ENCODE results near the gene DHX15.

DHX15 gene

DNA sequence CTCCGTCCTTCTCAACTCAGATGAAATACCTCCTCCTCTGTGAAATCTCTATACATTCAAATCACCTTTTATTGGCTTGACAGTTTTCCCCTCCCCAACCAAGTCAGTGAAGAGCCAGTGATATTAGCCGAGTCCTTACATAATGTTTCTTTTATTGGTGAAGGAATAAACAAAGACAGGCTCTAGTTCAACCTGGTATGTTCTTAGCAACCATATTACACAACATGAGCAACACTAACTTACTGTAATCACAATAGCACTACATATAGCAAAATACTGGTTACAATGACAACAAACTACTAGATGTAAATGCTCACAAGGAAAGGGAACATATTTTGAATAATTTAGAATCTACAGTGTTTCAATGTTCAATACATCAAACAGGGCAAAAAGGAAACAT lies 19.9 kb downstream of the DHX15 start:
- Mint-ChIP-seq H3K4me1 (peaks cover 63% of the 10 kb centered on the region), H3K27ac (peak overlapping the region in 1 of 2 donors; percentile 7), H3K27me3 (no peaks in the 10 kb centered on the region), H3K9me3 (peaks cover 0 to 4% of the 10 kb centered on the region in 2 donors), H3K4me3 (no peak overlapping the region)
- ATAC-seq (no peak), DNase-seq (no peak)

DNA sequence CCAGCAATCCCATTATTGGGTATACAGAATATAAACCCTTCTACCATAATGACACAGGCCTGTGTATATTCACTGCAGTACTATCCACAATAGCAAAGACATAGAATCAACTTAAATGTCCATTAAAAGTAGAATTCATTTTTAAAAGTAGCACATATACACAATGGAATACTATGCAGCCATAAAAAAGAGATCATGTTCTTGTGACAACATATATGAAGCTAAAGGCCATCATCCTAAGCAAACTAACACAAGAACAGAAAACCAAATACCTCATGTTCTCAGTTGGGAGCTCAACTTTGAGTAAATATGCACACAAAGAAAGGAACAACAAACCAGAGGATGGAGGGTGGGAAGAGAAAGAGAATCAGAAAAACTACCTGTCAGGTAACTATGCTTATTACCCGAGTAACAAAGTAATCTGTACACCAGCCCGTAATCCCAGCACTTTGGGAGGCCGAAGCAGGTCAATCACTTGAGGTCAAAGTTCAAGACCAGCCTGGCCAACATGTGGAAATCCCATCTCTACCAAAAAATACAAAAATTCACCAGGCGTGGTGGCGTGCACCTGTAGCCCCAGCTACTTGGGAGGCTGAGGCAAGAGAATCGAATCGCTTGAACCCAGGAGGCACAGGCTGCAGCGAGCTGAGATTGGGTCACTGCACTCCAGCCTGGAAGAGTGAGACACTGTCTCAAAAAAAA lies 22.8 kb downstream of the DHX15 start:
- DNase-seq (no peak), ATAC-seq (no peak)
- Mint-ChIP-seq H3K27ac (no peak overlapping the region), H3K9me3 (peaks cover 0 to 4% of the 10 kb centered on the region in 2 donors), H3K27me3 (no peaks in the 10 kb centered on the region), H3K4me1 (peaks cover 69% of the 10 kb centered on the region), H3K4me3 (no peak overlapping the region)

DNA sequence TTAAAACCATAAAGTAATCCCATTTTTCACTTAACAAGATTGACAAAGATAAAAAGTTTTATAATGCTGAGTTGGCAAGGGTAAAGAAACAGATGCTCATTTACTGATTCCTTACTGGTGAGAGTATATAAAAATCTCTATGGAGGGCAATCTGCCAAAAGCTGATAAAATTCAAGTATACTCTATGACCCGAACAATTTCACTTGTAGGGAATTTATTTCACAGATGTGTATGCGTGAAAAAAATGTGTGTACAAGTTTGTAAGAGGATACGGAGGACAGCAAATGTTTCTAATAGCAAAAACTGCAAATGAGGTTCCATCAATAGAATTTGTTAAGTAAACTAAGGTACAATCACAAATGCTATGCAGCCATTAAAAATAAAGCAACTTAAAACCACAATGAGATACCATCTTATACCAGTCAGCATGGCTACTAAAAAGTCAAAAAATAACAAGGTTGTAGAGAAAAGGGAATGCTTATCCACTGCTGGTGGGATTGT lies 23.4 kb downstream of the DHX15 start:
- Mint-ChIP-seq H3K4me1 (peaks cover 70% of the 10 kb centered on the region), H3K27me3 (no peaks in the 10 kb centered on the region), H3K9me3 (peaks cover 0 to 4% of the 10 kb centered on the region in 2 donors), H3K27ac (no peak overlapping the region), H3K4me3 (no peak overlapping the region)
- no peak for DNase-seq
- ATAC-seq, result no peak

DNA sequence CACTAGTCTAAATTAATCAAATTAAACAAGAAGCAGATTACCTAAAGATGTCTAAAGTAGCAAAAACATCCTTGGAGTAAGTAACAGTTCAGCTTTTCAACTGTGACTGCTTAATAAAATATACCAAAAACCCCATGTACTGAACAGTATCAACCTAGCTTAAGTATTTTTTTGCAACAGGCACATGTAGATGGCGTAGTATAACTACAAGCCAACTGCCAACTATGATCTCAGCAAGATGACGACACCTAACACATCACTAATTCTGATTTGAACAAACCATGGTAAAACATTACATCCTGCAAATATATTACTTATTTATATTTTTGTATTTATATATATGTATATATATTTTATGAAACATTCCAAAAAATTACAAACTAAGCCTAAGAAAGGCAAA lies 24.5 kb downstream of the DHX15 start:
- no peak for DNase-seq
- H3K4me3 Mint-ChIP-seq, result peak overlapping the region in 1 of 2 donors; percentile 17
- H3K4me1 Mint-ChIP-seq, result peaks cover 66% of the 10 kb centered on the region
- H3K27me3 Mint-ChIP-seq, result no peaks in the 10 kb centered on the region
- no peak overlapping the region for H3K27ac Mint-ChIP-seq
- ATAC-seq, result no peak
- peaks cover 0 to 4% of the 10 kb centered on the region in 2 donors for H3K9me3 Mint-ChIP-seq

DNA sequence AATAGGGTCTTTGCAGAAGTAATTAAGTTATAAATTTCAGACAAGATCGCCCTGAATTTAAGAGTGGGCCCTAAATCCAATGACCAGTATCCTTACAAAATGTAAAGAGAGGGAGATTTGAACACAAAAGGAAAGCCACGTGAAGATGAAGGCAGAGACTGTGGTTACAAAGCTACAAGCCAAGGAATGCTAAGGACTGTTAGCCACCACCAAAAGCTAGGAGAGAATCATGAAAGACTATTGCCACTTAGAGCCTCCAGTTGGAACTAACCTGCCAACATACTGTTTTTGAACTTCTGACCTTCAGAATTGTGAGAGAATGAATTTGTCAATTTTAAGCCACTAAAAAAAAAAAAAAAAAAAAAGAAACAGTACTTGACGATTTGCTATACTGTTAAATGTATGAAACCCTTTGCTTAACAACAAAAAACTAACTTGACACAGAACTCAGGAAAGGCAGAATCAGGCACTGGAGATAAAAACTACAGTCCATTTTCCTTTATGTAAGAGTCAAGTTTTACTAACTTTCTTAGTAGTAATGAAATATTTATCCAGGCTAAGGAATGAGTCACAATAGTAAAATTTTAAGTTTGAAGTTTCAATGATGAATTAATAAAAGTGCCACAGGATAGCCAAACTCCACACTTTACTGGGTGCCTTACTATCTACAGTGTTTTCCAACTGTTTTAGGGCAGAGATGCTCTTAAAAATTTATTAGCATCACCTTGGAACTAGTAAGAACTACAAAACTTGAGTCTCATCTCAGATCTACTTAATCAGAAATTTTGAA lies 25.1 kb downstream of the DHX15 start:
- peaks cover 61% of the 10 kb centered on the region for H3K4me1 Mint-ChIP-seq
- H3K27ac Mint-ChIP-seq, result peak overlapping the region in 1 of 2 donors; percentile 20
- ATAC-seq, result no peak

DNA sequence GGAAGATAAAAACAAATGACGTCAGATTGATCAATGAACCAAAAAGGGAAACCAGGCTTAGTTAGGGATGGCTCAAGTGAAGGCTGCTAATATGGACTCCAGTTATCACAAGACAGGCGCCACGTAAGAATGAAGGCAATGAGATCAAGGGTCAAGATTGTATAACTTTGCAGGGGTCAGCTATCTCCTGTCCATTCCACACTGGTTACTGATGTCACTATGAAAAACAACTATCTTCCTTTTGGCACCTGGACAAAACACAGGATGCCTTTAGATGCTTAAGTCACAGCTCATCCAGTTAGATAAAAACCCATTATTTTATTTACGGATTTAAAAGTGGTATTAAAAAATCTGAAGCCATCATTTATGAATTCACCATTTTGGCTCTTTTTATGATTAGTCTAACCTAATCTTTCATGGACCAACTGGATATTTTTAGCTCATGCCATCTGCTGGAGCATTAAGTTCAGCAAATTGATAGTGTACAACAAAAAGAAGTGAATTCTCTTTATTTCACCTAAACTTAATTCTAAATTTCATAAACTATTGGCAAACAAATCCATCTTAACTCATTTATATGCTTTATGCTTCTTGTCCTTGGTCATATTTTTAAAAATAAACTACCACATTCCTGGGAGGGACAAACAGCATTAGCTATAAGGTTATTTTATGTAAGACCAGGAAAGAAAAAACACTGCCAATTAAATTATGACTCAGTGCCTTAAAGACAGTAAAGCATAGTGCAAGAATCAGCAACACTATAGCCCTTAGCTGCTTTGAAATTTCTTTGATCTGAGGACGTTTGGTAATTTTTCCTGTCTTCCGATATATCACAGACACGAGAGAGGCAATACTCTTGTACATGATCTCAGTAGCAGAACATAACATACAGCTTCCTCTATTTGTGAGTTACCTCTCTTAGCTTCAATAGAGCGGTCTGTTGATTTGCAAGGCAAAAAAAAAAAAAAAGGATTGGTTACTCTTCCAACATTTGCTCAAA lies 27.0 kb downstream of the DHX15 start:
- Mint-ChIP-seq H3K4me3 (peak overlapping the region; percentile 12 to 18), H3K27ac (peak overlapping the region; percentile 80 to 95)

More for the DNA sequence above, 25.1 kb downstream of the DHX15 start:
- H3K27me3 Mint-ChIP-seq, result no peaks in the 10 kb centered on the region
- H3K9me3 Mint-ChIP-seq, result peaks cover 0 to 4% of the 10 kb centered on the region in 2 donors
- DNase-seq, result no peak
- H3K4me3 Mint-ChIP-seq, result peak overlapping the region in 1 of 2 donors; percentile 17

DNA sequence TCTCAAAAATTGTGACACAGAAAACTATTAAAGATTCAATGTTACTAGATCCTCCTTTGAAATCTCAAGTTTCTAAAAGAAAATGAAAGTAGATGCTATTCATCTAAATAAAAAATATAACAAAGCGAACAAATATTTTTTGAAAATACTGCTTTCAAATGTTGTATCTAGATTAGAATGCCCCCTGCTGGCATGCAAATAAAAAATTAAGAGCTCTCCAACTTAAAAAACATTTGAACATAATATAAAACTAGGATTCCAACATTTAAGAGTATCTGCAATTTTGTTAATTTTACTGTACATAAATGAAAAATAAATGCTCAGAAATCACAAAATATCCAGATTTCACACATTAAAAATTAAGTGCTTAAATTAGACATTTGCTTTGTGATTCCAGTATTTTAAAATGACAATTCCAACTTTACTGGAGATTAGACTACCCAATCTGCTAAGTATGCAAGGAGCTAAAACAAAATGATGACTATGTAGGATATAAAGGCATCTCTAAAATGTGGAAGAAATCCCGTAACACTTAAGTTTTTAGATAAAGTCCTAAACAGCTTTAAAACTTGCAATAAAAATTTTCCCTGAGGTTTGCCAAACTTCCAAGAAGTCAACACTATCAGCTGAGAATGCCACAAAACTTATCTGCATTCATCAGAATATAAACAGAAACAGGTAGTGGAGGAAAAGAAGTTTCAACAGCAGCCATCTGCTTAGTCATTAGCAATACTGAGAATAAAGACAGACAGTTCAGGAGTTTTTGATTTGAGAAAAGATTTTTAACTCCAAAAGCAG lies 32.7 kb downstream of the DHX15 start:
- DNase-seq (no peak), ATAC-seq (no peak)
- Mint-ChIP-seq H3K9me3 (no peaks in the 10 kb centered on the region), H3K27me3 (no peaks in the 10 kb centered on the region), H3K27ac (no peak overlapping the region), H3K4me3 (no peak overlapping the region), H3K4me1 (peaks cover 35% of the 10 kb centered on the region)

More for the DNA sequence above, 27.0 kb downstream of the DHX15 start:
- no peak for DNase-seq
- peak; percentile 91 for ATAC-seq
- Mint-ChIP-seq H3K4me1 (peaks cover 58% of the 10 kb centered on the region), H3K9me3 (peaks cover 0 to 4% of the 10 kb centered on the region in 2 donors), H3K27me3 (no peaks in the 10 kb centered on the region)

DNA sequence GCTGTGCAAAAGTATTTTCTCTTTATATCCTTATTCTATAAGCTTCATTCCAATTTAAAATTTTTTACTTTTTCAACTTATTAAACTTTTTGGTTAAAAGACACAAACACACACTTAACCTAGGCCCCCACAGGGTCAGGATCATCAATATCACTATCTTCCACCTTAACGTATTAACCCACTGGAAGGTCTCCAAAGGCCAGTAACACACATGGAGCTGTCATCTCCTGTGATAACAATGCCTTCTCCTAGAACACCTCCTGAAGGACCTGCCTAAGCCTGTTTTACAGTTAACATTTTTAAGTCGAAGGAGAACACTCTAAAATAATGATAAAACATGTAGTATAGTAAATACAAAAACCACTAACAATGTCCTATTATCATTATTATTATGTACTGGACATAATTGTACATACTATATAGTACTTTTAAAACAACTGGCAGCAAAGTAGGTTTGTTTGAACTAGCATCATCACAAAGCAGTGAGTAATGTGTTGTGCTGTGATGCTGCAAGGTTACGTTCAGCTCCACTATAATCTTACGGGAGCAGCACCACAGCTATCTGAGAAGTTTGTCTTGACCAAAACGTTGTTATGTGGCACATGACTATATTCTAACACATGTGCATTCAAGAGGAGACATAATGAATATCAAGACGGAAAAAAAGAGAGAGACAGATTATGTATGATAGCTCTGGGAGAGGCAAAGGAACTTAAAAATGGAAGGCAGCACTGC lies 33.7 kb downstream of the DHX15 start:
- H3K4me1 Mint-ChIP-seq, result peaks cover 24% of the 10 kb centered on the region
- no peaks in the 10 kb centered on the region for H3K9me3 Mint-ChIP-seq
- H3K4me3 Mint-ChIP-seq, result no peak overlapping the region
- ATAC-seq (no peak), DNase-seq (no peak)
- no peaks in the 10 kb centered on the region for H3K27me3 Mint-ChIP-seq
- peak overlapping the region in 1 of 2 donors; percentile 33 for H3K27ac Mint-ChIP-seq

DNA sequence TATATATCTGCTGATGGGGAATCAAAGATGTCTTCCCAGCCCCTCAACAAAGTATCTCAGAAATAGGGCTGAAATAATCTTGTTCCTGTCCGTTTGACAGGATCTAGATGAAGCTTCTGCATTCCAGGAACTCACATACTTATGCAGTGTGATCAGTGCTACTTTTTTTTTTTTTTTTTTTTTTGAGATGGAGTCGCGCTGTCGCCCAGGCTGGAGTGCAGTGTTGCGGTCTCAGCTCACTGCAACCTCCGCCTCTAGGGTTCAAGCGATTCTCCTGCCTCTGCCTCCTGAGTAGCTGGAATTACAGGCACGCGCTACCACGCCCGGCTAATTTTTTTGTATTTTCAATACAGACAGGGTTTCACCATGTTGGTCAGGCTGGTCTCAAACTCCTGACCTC lies 36.4 kb downstream of the DHX15 start:
- DNase-seq (no peak), ATAC-seq (no peak)
- H3K9me3 Mint-ChIP-seq, result no peaks in the 10 kb centered on the region
- peaks cover 21% of the 10 kb centered on the region for H3K4me1 Mint-ChIP-seq
- no peak overlapping the region for H3K27ac Mint-ChIP-seq
- no peaks in the 10 kb centered on the region for H3K27me3 Mint-ChIP-seq
- H3K4me3 Mint-ChIP-seq, result no peak overlapping the region

DNA sequence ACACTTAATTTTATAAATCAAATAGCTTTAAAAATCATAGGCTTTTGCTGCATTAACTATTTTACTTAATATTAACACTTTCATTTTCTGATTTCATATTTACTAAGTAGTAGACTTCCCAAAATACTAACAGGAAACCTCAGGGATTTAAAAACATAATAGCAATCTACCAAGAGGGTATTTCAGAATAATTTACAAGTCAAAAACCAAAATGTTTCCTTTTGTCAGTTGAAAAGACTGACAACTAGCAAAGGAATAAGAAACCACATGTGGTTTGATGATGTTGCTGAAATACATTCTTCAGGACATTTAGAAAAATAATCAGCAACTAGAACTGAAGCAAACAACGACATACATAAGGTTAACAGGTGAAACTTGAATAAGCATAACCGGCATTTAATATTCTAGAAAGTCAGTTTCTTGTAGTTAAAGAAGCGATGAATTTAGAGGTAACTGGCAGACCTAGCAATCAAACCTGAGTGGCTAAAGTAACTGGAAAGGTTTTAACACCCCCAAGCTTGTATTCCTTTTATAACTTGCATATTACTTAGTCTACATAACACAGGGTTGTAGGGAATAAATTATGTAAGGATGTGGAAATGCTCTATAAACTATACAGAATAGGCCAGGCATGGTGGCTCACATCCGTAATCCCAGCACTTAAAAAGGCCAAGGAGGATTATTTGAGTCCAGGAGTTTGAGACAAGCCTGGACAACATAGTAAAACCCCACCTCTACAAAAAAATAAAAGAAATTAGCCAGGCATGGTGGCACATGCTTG lies 40.0 kb downstream of the DHX15 start:
- Mint-ChIP-seq H3K4me1 (peaks cover 11% of the 10 kb centered on the region), H3K9me3 (no peaks in the 10 kb centered on the region), H3K4me3 (no peak overlapping the region), H3K27ac (no peak overlapping the region), H3K27me3 (no peaks in the 10 kb centered on the region)
- no peak for ATAC-seq
- DNase-seq, result no peak

DNA sequence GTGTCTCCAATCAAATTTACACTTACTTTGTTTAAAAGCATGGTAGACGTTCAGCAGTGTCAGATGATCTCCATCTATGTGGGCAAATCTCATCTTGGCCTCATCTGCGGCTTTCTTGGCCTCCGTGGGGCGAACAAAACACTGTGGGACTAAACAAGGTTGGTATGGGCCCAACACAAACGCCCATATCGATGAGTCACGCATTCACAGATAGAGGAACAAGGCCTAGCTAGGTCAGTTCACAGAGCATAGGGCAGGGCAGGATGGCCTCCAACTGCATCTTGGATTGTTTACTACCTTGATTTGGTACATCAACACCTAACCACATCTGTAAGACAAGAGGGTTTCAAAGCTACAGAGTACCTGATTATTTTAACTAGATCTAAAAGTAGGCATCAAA lies 47.3 kb downstream of the DHX15 start:
- no peak for ATAC-seq
- H3K4me3 Mint-ChIP-seq, result no peak overlapping the region
- no peaks in the 10 kb centered on the region for H3K9me3 Mint-ChIP-seq
- H3K27ac Mint-ChIP-seq, result no peak overlapping the region
- DNase-seq, result no peak
- H3K27me3 Mint-ChIP-seq, result no peaks in the 10 kb centered on the region
- no peaks in the 10 kb centered on the region for H3K4me1 Mint-ChIP-seq

DNA sequence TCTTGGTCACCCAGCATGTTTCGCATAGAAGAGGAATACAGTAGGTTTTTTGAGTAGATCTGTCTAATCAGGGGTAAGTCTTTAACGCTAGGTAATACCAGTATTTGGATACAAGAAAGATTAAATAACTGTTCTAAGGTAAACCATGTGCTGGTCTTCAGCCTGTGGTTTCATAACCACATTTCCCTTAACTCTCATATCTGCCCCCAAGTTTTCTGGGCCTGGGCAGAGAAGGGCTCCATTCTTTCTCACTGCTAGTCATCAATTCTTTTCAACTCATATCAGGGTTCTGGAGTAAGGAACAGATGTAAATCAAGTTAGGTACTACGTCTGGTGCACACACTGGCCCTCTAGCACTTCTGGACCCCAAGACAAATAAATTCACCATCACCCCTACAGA lies 49.0 kb downstream of the DHX15 start:
- no peaks in the 10 kb centered on the region for H3K9me3 Mint-ChIP-seq
- no peak for ATAC-seq
- H3K27me3 Mint-ChIP-seq, result no peaks in the 10 kb centered on the region
- H3K27ac Mint-ChIP-seq, result peak overlapping the region in 1 of 2 donors; percentile 54
- no peaks in the 10 kb centered on the region for H3K4me1 Mint-ChIP-seq
- H3K4me3 Mint-ChIP-seq, result no peak overlapping the region
- no peak for DNase-seq

DNA sequence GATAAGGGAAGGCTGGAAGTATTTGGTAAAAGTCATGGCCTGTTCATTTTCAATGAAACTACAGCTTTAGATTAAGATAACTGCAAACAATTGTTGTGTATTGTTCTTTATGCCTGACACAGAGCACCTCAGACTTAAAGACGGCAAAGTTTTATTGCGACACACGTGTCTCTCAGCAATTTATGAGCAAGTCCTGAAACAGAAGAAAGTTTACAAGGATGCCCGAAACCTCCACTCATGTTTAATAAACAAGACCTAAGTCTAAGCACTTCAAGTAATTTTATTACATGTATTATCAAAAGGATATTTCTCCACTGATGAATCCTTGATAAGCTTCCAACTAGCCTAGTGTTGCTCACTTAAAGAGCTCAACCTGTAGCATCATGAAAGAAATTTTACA lies 51.0 kb downstream of the DHX15 start:
- DNase-seq (no peak), ATAC-seq (no peak)
- Mint-ChIP-seq H3K9me3 (no peaks in the 10 kb centered on the region), H3K4me3 (no peak overlapping the region), H3K4me1 (no peaks in the 10 kb centered on the region), H3K27me3 (no peaks in the 10 kb centered on the region), H3K27ac (no peak overlapping the region)

All from stimulated activated naive CD8-positive, alpha-beta T cell treated with anti-CD3 and anti-CD28 coated beads, Interleukin-15, amount 100 ng/mL, for 72 hours (primary cell).